Common myeloid progenitor, CD34-positive (primary cell): ENCODE measurements around the gene PTPRA.

ENCODE experiments used
- CTCF ChIA-PET: fragments of 350-600 bp; sonication (Branson Sonifier 250); formaldehyde crosslinking; loops from one replicate; lab custom pipeline; 2021; ENCODE audit warnings: antibody characterized with exemption; lab: Charles Lee
- POLR2A ChIA-PET: fragments of 350-600 bp; sonication (Branson Sonifier 250); formaldehyde crosslinking; loops from one replicate; lab custom pipeline; 2021; ENCODE audit warnings: antibody characterized with exemption; lab: Charles Lee
- DNase-seq, 3 donors: peaks; one replicate each; pipeline versions ENCODE4 v3.0.0 to v3.0.0-alpha.2; 2013
- H3K27ac ChIP-seq, 2 experiments: 1 replicate in 1 of 2; 2 replicates in 1 of 2; pipeline ENCODE4 v1.7.0; 2013; ENCODE audit warnings: inconsistent platforms in 2 of 2, low read length in 2 of 2, mild to moderate bottlenecking in 2 of 2, low read depth in 1 of 2, moderate library complexity in 1 of 2; ENCODE audit not compliant: severe bottlenecking in 2 of 2, insufficient read depth in 1 of 2, poor library complexity in 1 of 2
- H3K27me3 ChIP-seq, 5 experiments: replicated peaks in 2 of 5; 1 replicate in 3 of 5; 2 replicates in 2 of 5; pipeline versions ENCODE4 v1.6.1 to v1.7.0; 2013; ENCODE audit warnings: low read length in 4 of 5, mild to moderate bottlenecking in 2 of 5, moderate library complexity in 2 of 5, inconsistent platforms in 1 of 5; ENCODE audit not compliant: insufficient read depth in 5 of 5, control insufficient read depth in 4 of 5
- H3K36me3 ChIP-seq, 4 experiments: 1 replicate in 2 of 4; 2 replicates in 2 of 4; pipeline versions ENCODE4 v1.6.1 to v1.7.0; 2013; ENCODE audit warnings: low read length in 3 of 4, control low read depth in 1 of 4, mild to moderate bottlenecking in 1 of 4; ENCODE audit not compliant: control insufficient read depth in 4 of 4, insufficient read depth in 4 of 4
- H3K4me1 ChIP-seq, 4 experiments: 1 replicate in 3 of 4; 2 replicates in 1 of 4; pipeline versions ENCODE4 v1.6.1 to v1.7.1; 2013; ENCODE audit warnings: low read length in 3 of 4, mild to moderate bottlenecking in 3 of 4, control low read depth in 1 of 4, inconsistent platforms in 1 of 4, moderate library complexity in 1 of 4; ENCODE audit not compliant: control insufficient read depth in 4 of 4, insufficient read depth in 4 of 4; ENCODE audit errors: control extremely low read depth in 1 of 4
- H3K4me3 ChIP-seq, 7 experiments: 1 replicate in 4 of 7; 2 replicates in 3 of 7; pipeline versions ENCODE4 v1.5.1 to v1.7.0; 2013; ENCODE audit warnings: mild to moderate bottlenecking in 7 of 7, low read length in 6 of 7, moderate library complexity in 6 of 7, inconsistent platforms in 2 of 7, low read depth in 2 of 7, control low read depth in 1 of 7; ENCODE audit not compliant: insufficient read depth in 4 of 7, control insufficient read depth in 1 of 7; ENCODE audit errors: extremely low read depth in 1 of 7
- H3K9me3 ChIP-seq, 5 experiments: 1 replicate in 4 of 5; 2 replicates in 1 of 5; pipeline versions ENCODE4 v1.6.1 to v1.7.1; 2013; ENCODE audit warnings: low read length in 4 of 5, mild to moderate bottlenecking in 2 of 5, inconsistent platforms in 1 of 5, low read depth in 1 of 5, moderate library complexity in 1 of 5; ENCODE audit not compliant: control insufficient read depth in 4 of 5, insufficient read depth in 2 of 5; ENCODE audit errors: control extremely low read depth in 1 of 5
- WGBS: methylation state at CpG from one replicate; pipeline ENCODE4 v1.1.5; 2013; ENCODE audit not compliant: insufficient coverage; 5-methylcytosine and 5-hydroxymethylcytosine counted together

The PTPRA gene

DNA sequence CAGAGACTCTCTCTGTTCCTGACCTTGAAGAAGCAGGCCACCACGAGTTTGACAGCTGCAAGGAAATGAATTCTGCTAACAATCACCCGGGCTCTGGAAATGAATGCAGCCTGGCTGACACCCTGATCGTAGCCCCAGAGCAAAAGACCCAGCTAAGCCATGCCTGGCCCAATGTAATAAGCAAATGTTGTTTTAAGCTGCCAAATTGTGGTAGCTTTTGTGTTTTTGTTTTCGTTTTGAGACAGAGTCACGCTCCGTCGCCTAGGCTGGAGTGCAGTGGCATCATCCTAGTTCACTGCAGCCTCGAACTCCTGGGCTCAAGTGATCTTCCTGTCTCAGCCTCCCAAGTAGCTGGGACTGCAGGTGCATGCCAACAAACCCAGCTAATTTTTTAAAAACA lies 194.8 kb downstream of the PTPRA start:
- Histone ChIP-seq H3K36me3 (peaks cover 4 to 15% (median 6%) of the 10 kb centered on the region in 4 experiments), H3K27ac (no peak overlapping the region), H3K27me3 (no peaks in the 10 kb centered on the region), H3K4me3 (no peak overlapping the region), H3K4me1 (peaks cover 0 to 29% (median 21%) of the 10 kb centered on the region in 4 experiments), H3K9me3 (no peaks in the 10 kb centered on the region)
- CTCF ChIA-PET: interaction anchor here (0.8 to 9.7 kb wide), 7 partner anchors 11 to 66 kb away, joined by 3 to 64 read pairs (median 10); partner anchors contain the start of gene AVP
- POLR2A ChIA-PET: interaction anchor here (0.6 kb wide), 1 partner anchor 39 kb away, joined by 4 read pairs; no protein-coding TSS in a partner anchor
- no peak for DNase-seq
- 76% methylated on average over 8 of the region's 8 CpGs for WGBS

DNA sequence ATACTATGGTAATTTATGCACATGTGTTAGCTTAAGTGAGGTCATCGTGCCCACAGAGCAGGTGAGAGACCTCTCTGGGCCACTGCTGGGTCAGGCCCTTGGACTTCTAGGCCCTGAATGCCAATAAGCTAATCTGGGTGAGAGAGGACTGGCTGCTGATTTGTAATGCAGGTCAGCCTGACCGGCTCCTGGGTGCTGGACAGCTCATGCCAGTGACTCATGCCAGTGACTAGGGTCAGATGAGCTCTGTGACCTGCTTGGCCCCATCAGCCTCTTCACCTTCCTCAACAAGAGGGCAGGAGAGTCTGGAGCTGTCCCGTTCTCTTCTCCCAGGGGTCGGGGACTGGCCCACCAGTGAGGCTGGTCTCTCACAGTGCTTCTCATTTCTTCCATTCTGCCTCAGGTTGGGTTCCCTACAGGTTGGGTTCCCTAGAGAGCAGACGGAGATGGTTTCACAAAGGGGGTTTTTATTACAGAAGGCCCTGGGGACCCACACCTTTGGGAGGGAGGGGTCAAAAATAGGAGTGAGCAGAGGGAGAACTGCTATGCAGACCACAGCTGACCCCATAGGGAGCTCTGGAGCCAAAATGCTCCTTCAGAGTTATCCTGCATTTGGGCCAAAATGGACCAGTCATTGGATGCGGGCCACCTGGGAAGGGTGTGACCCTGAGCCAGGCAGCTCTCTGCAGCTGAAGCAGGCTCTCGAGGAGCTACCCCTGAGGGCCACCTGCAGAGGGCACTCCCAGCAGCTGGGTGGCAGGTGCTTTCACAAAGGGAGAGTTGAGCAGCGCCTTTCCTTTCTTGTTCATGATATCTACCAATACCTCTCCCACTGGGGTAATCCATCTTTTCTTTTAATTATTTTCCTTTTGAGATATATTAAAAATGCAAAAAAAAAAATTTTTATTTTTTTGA lies 196.0 kb downstream of the PTPRA start:
- H3K4me3 ChIP-seq: no peak overlapping the region
- ChIA-PET CTCF (interaction anchor here (0.8 to 9.7 kb wide), 17 partner anchors 9 to 261 kb away, joined by 3 to 64 read pairs (median 5); partner anchors contain the start of gene AVP), POLR2A (interaction anchor here (0.6 kb wide), 1 partner anchor 240 kb away, joined by 4 read pairs; no protein-coding TSS in a partner anchor)
- peaks cover 0 to 36% (median 23%) of the 10 kb centered on the region in 4 experiments for H3K4me1 ChIP-seq
- WGBS: 76% methylated on average over 3 of the region's 8 CpGs
- no peaks in the 10 kb centered on the region for H3K27me3 ChIP-seq
- H3K27ac ChIP-seq: no peak overlapping the region
- no peaks in the 10 kb centered on the region for H3K9me3 ChIP-seq
- H3K36me3 ChIP-seq: peaks cover 4 to 15% (median 6%) of the 10 kb centered on the region in 4 experiments
- DNase-seq: peak in 2 of 3 donors; percentile 56 to 59

DNA sequence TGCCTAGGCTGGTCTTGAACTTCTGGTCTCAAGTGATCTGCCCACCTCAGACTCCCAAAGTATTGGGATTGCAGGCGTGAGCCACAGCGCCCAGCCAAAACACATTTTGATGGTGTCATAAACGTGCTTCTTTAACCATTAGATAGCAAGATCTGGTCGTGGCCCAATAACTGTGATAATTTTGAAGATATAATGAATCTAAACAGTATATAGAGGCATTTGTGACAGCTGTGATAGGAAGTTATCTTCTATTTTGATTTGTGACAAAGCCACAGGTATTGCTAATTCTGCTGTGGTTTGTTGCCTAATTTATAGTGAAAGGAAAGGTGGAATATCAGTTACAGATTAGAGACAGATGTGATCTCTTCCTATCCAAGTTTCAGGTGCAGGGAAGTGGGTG lies 197.4 kb downstream of the PTPRA start:
- Histone ChIP-seq H3K9me3 (no peaks in the 10 kb centered on the region), H3K27ac (no peak overlapping the region), H3K4me1 (peaks cover 0 to 43% (median 32%) of the 10 kb centered on the region in 4 experiments), H3K4me3 (peak overlapping the region in 4 of 7 experiments; percentile 49 to 86 (median 74)), H3K36me3 (peaks cover 4 to 15% (median 6%) of the 10 kb centered on the region in 4 experiments), H3K27me3 (no peaks in the 10 kb centered on the region)
- ChIA-PET CTCF (interaction anchor here (0.8 to 9.7 kb wide), 7 partner anchors 14 to 87 kb away, joined by 3 to 64 read pairs (median 5); partner anchors contain the start of gene AVP), POLR2A (no interaction called here)
- DNase-seq: no peak
- 93% methylated on average over 2 of the region's 4 CpGs for WGBS

DNA sequence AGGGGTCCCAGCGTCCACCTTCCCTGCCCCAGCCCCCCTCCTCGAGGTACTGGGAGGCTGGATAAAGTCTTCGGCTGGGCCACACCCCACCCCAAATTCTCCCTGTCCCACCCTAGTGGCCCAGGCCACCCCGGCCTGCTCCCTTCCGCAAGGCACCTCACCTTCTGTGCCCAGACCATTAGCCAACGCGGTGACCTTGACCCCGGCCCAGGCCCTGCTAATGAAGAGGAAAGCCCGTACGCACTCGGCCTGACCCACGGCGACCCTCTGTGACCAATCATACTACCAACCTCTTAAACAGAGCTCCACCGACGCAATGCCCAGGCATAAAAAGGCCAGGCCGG lies 198.0 kb downstream of the PTPRA start:
- POLR2A ChIA-PET: interaction anchor here (1.0 to 2.5 kb wide), 2 partner anchors 21 to 91 kb away, joined by 3 to 13 read pairs; no protein-coding TSS in a partner anchor
- Histone ChIP-seq H3K4me3 (peak overlapping the region; percentile 19 to 86 (median 64)), H3K36me3 (peaks cover 4 to 15% (median 6%) of the 10 kb centered on the region in 4 experiments), H3K4me1 (peaks cover 0 to 48% (median 33%) of the 10 kb centered on the region in 4 experiments), H3K9me3 (no peaks in the 10 kb centered on the region), H3K27ac (peak overlapping the region in 1 of 2 experiments; percentile 43), H3K27me3 (no peaks in the 10 kb centered on the region)
- CTCF ChIA-PET: interaction anchor here (0.9 to 9.7 kb wide), 4 partner anchors 15 to 44 kb away, joined by 3 to 64 read pairs (median 12); no protein-coding TSS in a partner anchor
- DNase-seq: no peak
- WGBS: 33% methylated on average over 11 of the region's 16 CpGs

DNA sequence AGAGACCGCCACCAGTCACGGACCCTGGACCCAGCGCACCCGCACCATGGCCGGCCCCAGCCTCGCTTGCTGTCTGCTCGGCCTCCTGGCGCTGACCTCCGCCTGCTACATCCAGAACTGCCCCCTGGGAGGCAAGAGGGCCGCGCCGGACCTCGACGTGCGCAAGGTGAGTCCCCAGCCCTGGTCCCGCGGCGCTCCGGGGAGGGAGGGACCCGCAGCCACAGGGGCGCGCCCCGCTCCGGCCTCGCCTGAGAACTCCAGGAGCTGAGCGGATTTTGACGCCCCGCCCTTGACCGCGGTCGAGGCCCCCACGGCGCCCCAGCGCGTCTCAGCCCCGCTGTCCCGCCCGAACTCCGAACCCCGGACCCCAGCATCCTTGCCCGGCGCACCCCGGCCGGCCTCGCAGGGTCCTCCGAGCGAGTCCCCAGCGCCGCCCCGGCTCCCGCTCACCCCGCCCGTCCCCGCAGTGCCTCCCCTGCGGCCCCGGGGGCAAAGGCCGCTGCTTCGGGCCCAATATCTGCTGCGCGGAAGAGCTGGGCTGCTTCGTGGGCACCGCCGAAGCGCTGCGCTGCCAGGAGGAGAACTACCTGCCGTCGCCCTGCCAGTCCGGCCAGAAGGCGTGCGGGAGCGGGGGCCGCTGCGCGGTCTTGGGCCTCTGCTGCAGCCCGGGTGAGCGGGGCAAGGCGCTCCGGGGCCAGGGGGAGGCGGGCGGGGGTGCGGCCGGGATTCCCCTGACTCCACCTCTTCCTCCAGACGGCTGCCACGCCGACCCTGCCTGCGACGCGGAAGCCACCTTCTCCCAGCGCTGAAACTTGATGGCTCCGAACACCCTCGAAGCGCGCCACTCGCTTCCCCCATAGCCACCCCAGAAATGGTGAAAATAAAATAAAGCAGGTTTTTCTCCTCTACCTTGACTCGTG lies 198.6 kb downstream of the PTPRA start, which contains the start of gene OXT:
Gene OXT (plus strand): TSS at position 11 of the 920 bp plus-strand sequence. CDS start 36 bp downstream, at position 47.
- peaks cover 0 to 51% (median 39%) of the 10 kb centered on the region in 4 experiments for H3K4me1 ChIP-seq
- ChIA-PET CTCF (interaction anchor here (0.7 to 9.7 kb wide), 5 partner anchors 14 to 43 kb away, joined by 3 to 64 read pairs (median 4); no protein-coding TSS in a partner anchor), POLR2A (interaction anchor here (1.0 to 2.5 kb wide), 2 partner anchors 21 to 91 kb away, joined by 3 to 13 read pairs; no protein-coding TSS in a partner anchor)
- no peaks in the 10 kb centered on the region for H3K27me3 ChIP-seq
- peak within 1 kb of the TSS; percentile 19 to 86 (median 64) for H3K4me3 ChIP-seq
- peak; percentile 70 to 90 (median 85) for DNase-seq
- WGBS: 2% methylated on average over 69 of the region's 95 CpGs
- H3K36me3 ChIP-seq: peaks cover 4 to 15% (median 6%) of the 10 kb centered on the region in 4 experiments
- H3K9me3 ChIP-seq: no peaks in the 10 kb centered on the region
- H3K27ac ChIP-seq: peak within 1 kb of the TSS in 1 of 2 experiments; percentile 43
